ENCODE results near the gene NRP2. TPM values are rescaled to one million over a fixed set of nuclear protein-coding genes. Genes with fewer than 3 reads are reported as not detected.

The NRP2 gene
- total RNA-seq, 1 donor from 2014 or later = 89.5 TPM

- DNase-seq (ENCODE audit: low spot score in 2 of 2, unreplicated experiment in 2 of 2) = no peak
- Mint-ChIP-seq H3K27ac (peak overlapping the region; percentile 41), H3K4me1 (peaks cover 85% of the 10 kb centered on the region), H3K36me3 (no peaks in the 10 kb centered on the region), H3K27me3 (ENCODE audit: low read depth) (peaks cover 9% of the 10 kb centered on the region), H3K9me3 (no peaks in the 10 kb centered on the region), H3K4me3 (no peak overlapping the region)
- no peak for TF ChIP-seq CTCF (IDR thresholded peaks at IDR 0.05; ENCODE audit: unreplicated experiment)
Observed at GRCh38 chr2:205689820-205690219, 7.5 kb downstream of the NRP2 start.

GRCh38 chr2:205692104-205692503, 9.8 kb downstream of the NRP2 start:
- no peak overlapping the region for H3K4me3 Mint-ChIP-seq
- H3K27ac Mint-ChIP-seq = peak overlapping the region; percentile 88
- no peaks in the 10 kb centered on the region for H3K9me3 Mint-ChIP-seq
- H3K27me3 Mint-ChIP-seq (ENCODE audit: low read depth) = no peaks in the 10 kb centered on the region
- peaks cover 86% of the 10 kb centered on the region for H3K4me1 Mint-ChIP-seq
- TF ChIP-seq CTCF (IDR thresholded peaks at IDR 0.05; ENCODE audit: unreplicated experiment) = no peak
- H3K36me3 Mint-ChIP-seq = no peaks in the 10 kb centered on the region
- no peak for DNase-seq (ENCODE audit: low spot score in 2 of 2, unreplicated experiment in 2 of 2)

- peaks cover 88% of the 10 kb centered on the region for H3K4me1 Mint-ChIP-seq
- H3K4me3 Mint-ChIP-seq = no peak overlapping the region
- no peaks in the 10 kb centered on the region for H3K36me3 Mint-ChIP-seq
- H3K9me3 Mint-ChIP-seq = no peaks in the 10 kb centered on the region
- no peak for DNase-seq (ENCODE audit: low spot score in 2 of 2, unreplicated experiment in 2 of 2)
- TF ChIP-seq CTCF (IDR thresholded peaks at IDR 0.05; ENCODE audit: unreplicated experiment) = no peak
- H3K27me3 Mint-ChIP-seq (ENCODE audit: low read depth) = no peaks in the 10 kb centered on the region
- H3K27ac Mint-ChIP-seq = peak overlapping the region; percentile 95
Observed at GRCh38 chr2:205694256-205694655, 12.0 kb downstream of the NRP2 start.

GRCh38 chr2:205695460-205695991, 13.2 kb downstream of the NRP2 start:
- no peaks in the 10 kb centered on the region for H3K9me3 Mint-ChIP-seq
- H3K36me3 Mint-ChIP-seq = no peaks in the 10 kb centered on the region
- no peak for TF ChIP-seq CTCF (IDR thresholded peaks at IDR 0.05; ENCODE audit: unreplicated experiment)
- peak overlapping the region; percentile 95 for H3K27ac Mint-ChIP-seq
- H3K27me3 Mint-ChIP-seq (ENCODE audit: low read depth) = no peaks in the 10 kb centered on the region
- peaks cover 92% of the 10 kb centered on the region for H3K4me1 Mint-ChIP-seq
- no peak for DNase-seq (ENCODE audit: low spot score in 2 of 2, unreplicated experiment in 2 of 2)
- no peak overlapping the region for H3K4me3 Mint-ChIP-seq

GRCh38 chr2:205696331-205696926, 14.1 kb downstream of the NRP2 start:
- Mint-ChIP-seq H3K9me3 (no peaks in the 10 kb centered on the region), H3K27me3 (ENCODE audit: low read depth) (no peaks in the 10 kb centered on the region), H3K27ac (peak overlapping the region; percentile 95), H3K36me3 (no peaks in the 10 kb centered on the region), H3K4me1 (peaks cover 91% of the 10 kb centered on the region), H3K4me3 (no peak overlapping the region)
- no peak for DNase-seq (ENCODE audit: low spot score in 2 of 2, unreplicated experiment in 2 of 2)
- peak; percentile 12 for TF ChIP-seq CTCF (IDR thresholded peaks at IDR 0.05; ENCODE audit: unreplicated experiment)
